ENCODE results near the gene UBR1.
"Not testable (repeated sequence)": the region's sequence is repeated elsewhere in the genome, so short reads cannot be mapped to it uniquely, and the experiment has no call there.

UBR1 gene

GRCh38 chr15:42903388-42904324 is 202.2 kb downstream of the UBR1 start:
- DNase-seq: no peak

GRCh38 chr15:42893911-42894310 is 211.9 kb downstream of the UBR1 start:
- DNase-seq: not testable (repeated sequence)
